ENCODE results near the gene GARNL3. TPM values are rescaled to one million over a fixed set of nuclear protein-coding genes. Genes with fewer than 3 reads are reported as not detected.

GARNL3 gene
- total RNA-seq, 1 donor from 2014 or later = 3.3 TPM

DNA sequence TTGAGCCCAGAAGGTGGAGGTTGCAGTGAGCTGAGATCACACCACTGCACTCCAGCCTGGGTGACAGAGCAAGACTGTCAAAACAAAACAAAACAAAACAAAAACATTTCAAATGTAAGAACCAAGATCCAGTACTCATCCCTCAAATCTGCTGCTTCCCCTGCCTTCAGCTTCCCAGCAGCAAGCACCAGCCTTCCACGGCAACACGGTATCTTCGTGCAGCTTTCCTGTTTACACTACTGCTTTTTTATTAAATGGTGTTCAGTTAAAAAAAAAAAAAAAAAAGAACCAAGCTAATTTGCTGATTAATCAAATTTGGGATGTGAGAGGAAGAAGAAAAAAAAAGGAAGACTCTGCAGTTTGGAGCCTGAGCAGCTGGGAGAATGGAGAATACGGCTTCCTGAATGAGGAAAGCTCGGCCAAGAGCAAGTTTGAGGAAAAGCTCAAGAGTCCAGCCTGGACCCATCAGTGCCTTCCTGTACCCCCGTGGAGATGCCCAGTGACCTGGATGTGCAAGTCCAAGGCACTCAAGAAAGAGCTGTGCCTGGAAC lies 104.4 kb downstream of the GARNL3 start:
- no peak overlapping the region for H3K27ac Mint-ChIP-seq (ENCODE audit: unreplicated experiment)
- no peak for DNase-seq (ENCODE audit: low spot score)
- no peaks in the 10 kb centered on the region for H3K36me3 Mint-ChIP-seq (ENCODE audit: low read depth, unreplicated experiment)
- peaks cover 4% of the 10 kb centered on the region for H3K27me3 Mint-ChIP-seq (ENCODE audit: unreplicated experiment)
- peaks cover 10% of the 10 kb centered on the region for H3K4me1 Mint-ChIP-seq (ENCODE audit: unreplicated experiment)
- TF ChIP-seq, protein P1, sequence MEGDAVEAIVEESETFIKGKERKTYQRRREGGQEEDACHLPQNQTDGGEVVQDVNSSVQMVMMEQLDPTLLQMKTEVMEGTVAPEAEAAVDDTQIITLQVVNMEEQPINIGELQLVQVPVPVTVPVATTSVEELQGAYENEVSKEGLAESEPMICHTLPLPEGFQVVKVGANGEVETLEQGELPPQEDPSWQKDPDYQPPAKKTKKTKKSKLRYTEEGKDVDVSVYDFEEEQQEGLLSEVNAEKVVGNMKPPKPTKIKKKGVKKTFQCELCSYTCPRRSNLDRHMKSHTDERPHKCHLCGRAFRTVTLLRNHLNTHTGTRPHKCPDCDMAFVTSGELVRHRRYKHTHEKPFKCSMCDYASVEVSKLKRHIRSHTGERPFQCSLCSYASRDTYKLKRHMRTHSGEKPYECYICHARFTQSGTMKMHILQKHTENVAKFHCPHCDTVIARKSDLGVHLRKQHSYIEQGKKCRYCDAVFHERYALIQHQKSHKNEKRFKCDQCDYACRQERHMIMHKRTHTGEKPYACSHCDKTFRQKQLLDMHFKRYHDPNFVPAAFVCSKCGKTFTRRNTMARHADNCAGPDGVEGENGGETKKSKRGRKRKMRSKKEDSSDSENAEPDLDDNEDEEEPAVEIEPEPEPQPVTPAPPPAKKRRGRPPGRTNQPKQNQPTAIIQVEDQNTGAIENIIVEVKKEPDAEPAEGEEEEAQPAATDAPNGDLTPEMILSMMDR (IDR thresholded peaks at IDR 0.05; ENCODE audit: unreplicated experiment) = no peak
- H3K4me3 Mint-ChIP-seq (ENCODE audit: unreplicated experiment) = no peak overlapping the region
- no peaks in the 10 kb centered on the region for H3K9me3 Mint-ChIP-seq (ENCODE audit: unreplicated experiment)

DNA sequence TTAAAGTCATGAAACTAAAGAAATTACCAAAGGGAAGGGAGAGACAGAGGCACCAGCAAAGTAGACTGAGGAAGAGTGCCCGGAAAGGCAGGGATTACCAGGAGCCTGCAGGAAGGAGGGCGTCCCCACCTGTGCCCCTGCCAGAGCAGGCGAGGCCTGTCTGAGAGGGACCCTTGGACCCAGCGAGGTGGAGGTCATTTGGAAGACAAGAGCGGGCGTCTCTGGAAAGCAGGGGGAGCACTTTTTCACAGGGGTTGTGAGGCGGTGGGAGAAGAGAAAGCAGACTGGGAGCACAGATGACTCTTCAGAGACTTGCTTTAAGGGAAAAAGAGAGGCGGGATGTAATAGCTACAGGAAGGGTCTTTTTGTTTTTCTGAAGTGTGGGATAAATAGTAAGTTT lies 104.9 kb downstream of the GARNL3 start:
- H3K27ac Mint-ChIP-seq (ENCODE audit: unreplicated experiment) = no peak overlapping the region
- peaks cover 10% of the 10 kb centered on the region for H3K4me1 Mint-ChIP-seq (ENCODE audit: unreplicated experiment)
- H3K4me3 Mint-ChIP-seq (ENCODE audit: unreplicated experiment) = no peak overlapping the region
- DNase-seq (ENCODE audit: low spot score) = no peak
- TF ChIP-seq, protein P1 (IDR thresholded peaks at IDR 0.05; ENCODE audit: unreplicated experiment) = no peak
- H3K27me3 Mint-ChIP-seq (ENCODE audit: unreplicated experiment) = peaks cover 4% of the 10 kb centered on the region
- H3K9me3 Mint-ChIP-seq (ENCODE audit: unreplicated experiment) = no peaks in the 10 kb centered on the region
- H3K36me3 Mint-ChIP-seq (ENCODE audit: low read depth, unreplicated experiment) = no peaks in the 10 kb centered on the region

DNA sequence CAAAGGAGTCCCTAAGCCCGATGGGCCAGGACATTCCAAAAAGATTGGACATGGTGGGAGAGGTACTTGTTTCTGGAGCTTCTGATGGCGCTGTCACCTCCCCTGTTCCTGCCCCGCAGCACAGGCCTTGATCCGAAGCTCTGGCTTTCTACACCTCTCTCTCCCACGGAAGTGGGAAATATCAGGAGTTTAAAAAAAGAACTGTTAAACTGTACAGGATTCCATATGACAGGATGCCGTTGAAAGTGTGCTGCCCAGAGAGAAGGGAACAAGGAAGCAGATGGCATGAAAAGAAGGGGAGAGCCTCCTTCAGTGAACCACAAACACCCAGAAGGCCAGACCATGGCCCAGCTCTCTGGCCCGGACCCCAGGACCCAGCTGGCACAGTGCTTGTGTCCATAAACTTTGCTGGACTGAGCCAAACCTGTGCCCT lies 105.6 kb downstream of the GARNL3 start:
- TF ChIP-seq, protein P1 (IDR thresholded peaks at IDR 0.05; ENCODE audit: unreplicated experiment) = no peak
- Mint-ChIP-seq H3K27me3 (ENCODE audit: unreplicated experiment) (peaks cover 4% of the 10 kb centered on the region), H3K36me3 (ENCODE audit: low read depth, unreplicated experiment) (no peaks in the 10 kb centered on the region), H3K4me1 (ENCODE audit: unreplicated experiment) (peaks cover 10% of the 10 kb centered on the region), H3K27ac (ENCODE audit: unreplicated experiment) (no peak overlapping the region), H3K4me3 (ENCODE audit: unreplicated experiment) (no peak overlapping the region), H3K9me3 (ENCODE audit: unreplicated experiment) (no peaks in the 10 kb centered on the region)
- DNase-seq (ENCODE audit: low spot score) = no peak

DNA sequence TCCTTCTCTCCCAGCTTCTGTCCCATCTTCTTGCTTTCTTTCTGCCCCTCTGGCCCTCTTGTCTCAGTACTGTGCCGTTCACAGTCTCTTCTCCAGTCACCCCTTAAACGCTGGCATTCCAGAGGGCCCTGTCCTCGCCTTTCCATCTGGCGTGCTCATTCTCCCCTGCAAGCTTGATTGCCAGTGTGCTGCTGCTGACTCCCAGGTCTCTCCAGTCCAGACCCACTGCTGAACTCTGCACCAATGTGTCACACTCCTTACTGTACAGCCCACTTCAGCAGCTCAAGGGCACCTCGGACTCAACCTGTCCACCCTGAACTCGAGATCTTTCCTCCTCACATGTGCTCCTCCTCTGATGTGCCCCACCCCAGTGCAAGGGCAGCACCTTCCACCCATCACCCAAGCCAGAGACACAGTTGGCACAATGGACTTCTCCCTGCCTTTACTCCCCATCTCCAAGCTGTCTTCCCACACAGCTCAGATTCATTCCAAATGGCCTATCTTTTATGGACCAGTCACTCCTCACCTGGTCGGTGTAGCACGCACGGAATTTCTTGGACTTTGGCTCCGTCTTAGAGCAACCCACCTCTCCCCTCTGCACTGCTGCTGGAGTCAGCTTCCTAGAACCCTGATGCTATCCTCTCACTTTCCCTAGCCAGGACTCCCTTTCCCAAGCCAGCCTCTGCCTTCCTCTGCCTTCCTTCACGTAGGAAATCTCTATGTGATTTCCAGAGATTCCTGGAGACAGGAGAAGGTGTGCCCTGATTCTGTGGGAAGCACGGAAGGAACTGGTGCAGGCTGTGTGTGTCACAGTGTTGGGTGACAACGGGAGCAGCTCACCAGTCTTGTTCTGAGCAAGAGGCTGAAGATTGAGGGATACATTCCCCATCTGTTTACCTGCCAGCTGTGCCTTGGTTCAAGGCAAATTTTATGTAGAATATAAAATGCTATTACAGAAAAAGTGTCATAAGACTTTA lies 106.4 kb downstream of the GARNL3 start:
- TF ChIP-seq, protein P1 (IDR thresholded peaks at IDR 0.05; ENCODE audit: unreplicated experiment) = no peak
- DNase-seq (ENCODE audit: low spot score) = no peak
- no peak overlapping the region for H3K27ac Mint-ChIP-seq (ENCODE audit: unreplicated experiment)
- H3K36me3 Mint-ChIP-seq (ENCODE audit: low read depth, unreplicated experiment) = no peaks in the 10 kb centered on the region
- no peaks in the 10 kb centered on the region for H3K9me3 Mint-ChIP-seq (ENCODE audit: unreplicated experiment)
- peaks cover 10% of the 10 kb centered on the region for H3K4me1 Mint-ChIP-seq (ENCODE audit: unreplicated experiment)
- H3K27me3 Mint-ChIP-seq (ENCODE audit: unreplicated experiment) = peaks cover 4% of the 10 kb centered on the region
- no peak overlapping the region for H3K4me3 Mint-ChIP-seq (ENCODE audit: unreplicated experiment)

DNA sequence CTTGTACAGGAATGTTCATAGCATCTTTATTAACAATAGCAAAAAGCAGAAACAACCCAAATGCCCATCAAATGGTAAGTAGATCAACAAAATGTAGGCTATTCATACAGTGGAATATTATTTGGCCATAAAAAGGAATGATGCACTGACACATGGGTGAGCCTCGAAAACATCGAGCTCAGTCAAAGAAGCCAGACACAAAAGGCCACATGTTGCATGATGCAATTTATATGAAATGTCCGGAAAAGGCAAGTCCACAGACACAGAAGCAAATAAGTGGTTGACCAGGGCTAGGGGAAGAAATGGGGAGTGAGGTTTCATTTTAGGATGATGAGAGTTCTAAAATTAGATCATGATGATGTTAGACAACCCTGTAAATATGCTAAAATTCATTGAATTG lies 115.9 kb downstream of the GARNL3 start:
- DNase-seq (ENCODE audit: low spot score) = no peak
- TF ChIP-seq, protein P1 (IDR thresholded peaks at IDR 0.05; ENCODE audit: unreplicated experiment) = no peak
- Mint-ChIP-seq H3K9me3 (ENCODE audit: unreplicated experiment) (no peaks in the 10 kb centered on the region), H3K4me1 (ENCODE audit: unreplicated experiment) (no peaks in the 10 kb centered on the region), H3K4me3 (ENCODE audit: unreplicated experiment) (no peak overlapping the region), H3K36me3 (ENCODE audit: low read depth, unreplicated experiment) (no peaks in the 10 kb centered on the region), H3K27me3 (ENCODE audit: unreplicated experiment) (no peaks in the 10 kb centered on the region), H3K27ac (ENCODE audit: unreplicated experiment) (no peak overlapping the region)
